GM18909 (cell line): ENCODE data around the gene LAMB1.
"Not testable (repeated sequence)": the region's sequence is repeated elsewhere in the genome, so short reads cannot be mapped to it uniquely, and the experiment has no call there.

ENCODE experiments used
- ATAC-seq: cut with Tn5 transposase; IDR thresholded peaks from one replicate; pipeline ENCODE4 v1.9.1; 2021; ENCODE audit warnings: mild to moderate bottlenecking; ENCODE audit not compliant: unreplicated experiment, poor library complexity

The LAMB1 gene

DNA sequence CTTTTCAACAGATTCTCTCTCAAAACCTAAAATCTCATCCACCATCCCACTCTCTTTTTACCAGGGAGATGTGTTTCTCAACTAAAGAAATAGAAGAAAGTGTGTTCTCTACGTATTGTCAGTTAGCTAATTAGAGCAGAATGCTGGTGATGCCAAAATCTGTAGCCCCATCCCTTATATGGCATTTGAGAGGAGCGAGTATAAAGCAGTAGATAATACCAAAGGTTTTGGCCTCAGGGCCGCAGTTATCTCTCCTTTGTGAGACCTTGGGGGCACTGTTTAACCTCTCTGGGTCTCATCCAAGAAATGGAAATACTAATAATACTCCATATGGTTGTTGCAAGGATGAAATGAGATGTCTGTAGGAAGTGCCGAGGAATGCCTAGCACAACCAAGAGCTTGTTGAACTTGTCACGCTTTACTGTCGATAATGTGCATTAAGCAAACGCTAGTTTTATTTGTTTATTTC is 112.4 kb downstream of the LAMB1 start:
- ATAC-seq = peak; percentile 7

DNA sequence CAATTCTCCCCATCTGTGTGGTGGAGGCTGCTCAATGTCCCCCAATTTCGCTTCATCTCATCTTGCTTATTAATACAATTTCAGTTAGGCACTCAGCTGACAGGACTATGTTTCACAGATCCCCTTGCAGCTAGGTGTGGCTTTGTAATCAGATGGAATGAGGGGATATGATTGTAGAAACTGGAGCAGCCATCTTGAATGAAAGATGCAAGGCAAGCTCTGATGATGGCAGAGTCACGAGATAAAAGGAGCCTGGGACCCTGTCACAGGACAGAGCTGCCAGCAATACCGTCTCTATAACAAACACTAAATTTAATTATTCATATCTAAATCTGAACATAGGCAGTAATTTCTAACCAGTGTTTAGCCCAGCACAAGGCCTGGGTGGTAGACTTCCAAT is 113.0 kb downstream of the LAMB1 start:
- no peak for ATAC-seq

DNA sequence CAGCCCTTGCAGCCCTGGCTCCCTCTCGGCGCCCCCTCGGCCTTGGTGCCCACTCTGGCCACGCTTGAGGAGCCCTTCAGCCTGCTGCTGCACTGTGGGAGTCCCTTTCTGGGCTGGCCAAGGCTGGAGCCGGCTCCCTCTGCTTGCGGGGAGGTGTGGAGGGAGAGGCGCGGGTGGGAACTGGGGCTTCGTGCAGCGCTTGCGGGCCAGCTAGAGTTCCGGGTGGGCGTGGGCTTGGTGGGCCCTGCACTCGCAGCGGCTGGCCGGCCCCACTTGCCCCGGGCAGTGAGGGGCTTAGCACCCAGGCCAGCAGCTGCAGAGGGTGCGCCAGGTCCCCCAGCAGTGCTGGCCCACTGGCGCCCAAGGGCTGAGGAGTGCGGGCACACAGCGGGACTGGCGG is 115.1 kb downstream of the LAMB1 start:
- ATAC-seq = not testable (repeated sequence)

DNA sequence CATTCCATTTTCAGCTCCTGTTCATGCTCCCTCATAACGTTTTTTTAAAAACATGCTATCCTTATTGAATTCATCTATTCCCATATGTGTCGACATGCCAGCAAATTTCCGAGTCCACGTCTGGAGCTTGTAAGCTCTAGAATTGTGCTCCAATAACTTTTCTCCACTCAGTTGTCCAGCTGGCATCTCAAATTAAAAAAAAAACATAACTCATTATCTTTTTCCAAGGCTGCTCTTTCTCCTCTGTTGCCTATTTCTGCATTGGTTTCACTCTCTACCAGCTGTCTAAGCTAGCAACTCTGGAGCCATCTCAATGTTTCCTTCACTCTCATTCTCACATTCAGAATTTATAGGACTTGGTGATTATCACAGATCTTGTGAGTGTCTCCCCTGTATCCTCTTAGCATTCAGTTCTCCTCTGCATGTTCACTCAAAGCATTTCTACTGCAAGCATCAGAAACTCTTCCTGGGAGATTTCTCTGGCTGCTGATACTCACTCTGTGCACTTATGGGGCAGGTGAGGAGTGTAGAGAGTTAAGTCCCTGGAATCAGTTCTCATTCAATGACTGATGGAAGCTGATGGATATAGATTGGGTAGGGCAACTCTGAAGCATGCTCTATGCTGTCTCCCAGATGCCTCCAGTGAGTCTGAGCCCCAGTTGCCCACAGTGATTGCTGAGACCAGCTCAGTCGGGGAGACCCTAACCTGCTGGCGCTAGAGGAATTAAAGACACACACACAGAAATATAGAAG is 118.7 kb downstream of the LAMB1 start:
- no peak for ATAC-seq

DNA sequence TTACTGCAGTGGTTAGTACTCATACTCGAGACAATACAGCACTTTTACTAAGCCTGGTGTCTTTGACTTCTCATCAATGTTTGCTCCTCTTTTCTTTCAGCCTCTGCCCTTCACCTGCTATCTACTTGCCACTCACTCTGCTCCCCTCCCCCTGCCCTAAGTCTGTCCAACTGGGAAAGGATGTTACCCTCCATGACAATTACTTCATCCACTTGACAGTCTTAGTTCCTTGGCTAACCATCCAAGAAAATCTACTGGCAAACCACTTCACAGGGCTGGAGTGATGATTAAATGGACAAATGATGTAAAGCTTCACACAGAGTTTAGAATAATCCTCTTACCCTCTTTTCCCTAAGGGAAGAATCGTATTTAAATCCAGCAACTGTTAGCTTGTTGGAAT is 120.2 kb downstream of the LAMB1 start:
- no peak for ATAC-seq

DNA sequence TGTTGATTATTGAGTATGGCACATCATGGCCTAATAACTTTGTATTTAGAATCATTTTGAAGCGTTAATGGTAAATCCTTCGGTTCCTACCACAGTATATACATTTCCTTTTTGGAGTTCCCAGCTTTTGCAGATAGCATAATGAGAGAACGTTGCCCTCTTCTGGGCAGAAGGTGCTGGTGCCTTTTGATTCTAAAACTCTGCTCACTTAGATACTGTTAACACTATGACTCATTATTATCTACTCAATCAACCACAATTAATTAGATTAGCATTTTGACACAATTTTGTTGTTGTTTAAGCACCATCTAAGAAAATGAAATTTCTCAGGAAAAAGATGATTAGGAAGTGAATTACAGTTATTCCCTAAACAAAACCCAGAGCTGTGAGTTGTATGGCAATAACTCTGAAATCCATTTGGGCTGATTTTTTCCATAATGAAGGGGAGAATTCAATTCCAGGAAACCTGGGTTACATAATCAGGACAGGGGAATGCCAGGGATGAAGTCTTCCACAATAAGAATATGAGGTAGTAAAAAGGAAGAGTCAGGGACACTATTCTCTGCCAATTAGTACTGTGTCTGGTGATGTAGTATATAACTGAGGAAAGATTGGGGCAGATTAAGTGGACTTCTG is 123.4 kb downstream of the LAMB1 start:
- peak; percentile 76 for ATAC-seq

DNA sequence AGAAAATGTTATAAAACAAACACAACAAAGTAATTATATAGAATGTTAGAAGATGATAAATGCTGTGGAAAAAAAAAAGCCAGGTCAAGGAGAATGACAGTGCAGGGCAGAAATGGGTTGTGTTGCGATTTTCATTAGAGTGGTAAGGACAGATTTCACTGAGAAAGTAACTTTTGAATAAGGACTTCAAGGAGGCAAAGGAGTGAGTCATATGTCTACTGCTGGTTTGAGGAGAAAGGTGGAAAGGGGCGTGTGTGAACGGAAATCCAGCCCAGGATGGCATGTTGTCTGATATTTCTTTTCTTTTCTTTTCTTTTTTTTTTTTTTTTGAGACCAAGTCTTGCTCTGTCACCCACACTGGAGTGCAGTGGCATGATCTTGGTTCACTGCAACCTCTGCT is 124.3 kb downstream of the LAMB1 start:
- ATAC-seq = no peak

DNA sequence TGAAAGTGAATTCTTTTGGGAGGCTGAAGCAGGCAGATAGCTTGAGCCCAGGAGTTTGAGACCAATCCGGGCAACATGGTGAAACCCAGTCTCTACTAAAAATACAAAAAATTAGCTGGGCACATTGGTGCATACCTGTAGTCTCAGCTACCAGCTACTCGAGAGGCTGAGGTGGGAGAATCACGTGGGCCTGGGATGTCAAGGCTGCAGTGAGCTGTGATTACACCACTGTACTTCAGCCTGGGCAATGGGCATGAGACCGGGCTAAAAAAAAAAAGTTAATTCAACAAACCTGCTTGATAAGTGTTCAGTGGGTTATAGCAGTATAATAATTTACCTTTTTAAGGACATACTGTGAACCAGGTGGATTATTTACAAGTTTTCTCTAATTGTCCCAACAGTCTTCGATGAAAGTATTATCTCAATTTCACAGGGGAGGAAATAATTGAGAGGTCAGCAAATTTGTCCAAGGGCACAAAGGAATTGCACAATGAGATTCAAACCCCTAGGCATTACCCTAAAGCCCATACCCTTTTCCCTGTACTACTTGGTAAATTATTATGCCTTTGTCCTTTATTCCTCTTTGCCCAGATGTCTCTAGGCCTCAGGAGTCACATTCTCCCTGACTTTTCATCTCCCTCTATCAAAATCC is 125.1 kb downstream of the LAMB1 start:
- ATAC-seq = no peak

DNA sequence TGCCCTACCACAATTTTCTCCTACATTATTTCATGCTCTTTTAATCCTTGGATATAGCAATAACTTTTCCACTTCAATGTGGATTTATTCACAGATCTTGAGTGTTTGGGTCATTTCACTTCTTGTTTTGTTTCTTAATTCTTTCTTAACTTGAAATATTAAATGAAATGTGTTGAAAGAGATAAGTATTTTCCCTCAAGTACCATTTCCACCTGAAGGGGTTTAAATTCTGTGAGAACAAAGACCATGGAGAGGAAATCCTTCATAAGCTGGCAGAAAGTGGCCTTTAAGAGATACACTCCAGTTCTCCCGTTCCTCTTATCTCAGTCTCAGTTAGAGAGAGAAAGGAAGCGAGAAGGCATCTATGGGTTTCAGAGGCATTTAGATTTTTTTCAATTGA is 126.0 kb downstream of the LAMB1 start:
- no peak for ATAC-seq

DNA sequence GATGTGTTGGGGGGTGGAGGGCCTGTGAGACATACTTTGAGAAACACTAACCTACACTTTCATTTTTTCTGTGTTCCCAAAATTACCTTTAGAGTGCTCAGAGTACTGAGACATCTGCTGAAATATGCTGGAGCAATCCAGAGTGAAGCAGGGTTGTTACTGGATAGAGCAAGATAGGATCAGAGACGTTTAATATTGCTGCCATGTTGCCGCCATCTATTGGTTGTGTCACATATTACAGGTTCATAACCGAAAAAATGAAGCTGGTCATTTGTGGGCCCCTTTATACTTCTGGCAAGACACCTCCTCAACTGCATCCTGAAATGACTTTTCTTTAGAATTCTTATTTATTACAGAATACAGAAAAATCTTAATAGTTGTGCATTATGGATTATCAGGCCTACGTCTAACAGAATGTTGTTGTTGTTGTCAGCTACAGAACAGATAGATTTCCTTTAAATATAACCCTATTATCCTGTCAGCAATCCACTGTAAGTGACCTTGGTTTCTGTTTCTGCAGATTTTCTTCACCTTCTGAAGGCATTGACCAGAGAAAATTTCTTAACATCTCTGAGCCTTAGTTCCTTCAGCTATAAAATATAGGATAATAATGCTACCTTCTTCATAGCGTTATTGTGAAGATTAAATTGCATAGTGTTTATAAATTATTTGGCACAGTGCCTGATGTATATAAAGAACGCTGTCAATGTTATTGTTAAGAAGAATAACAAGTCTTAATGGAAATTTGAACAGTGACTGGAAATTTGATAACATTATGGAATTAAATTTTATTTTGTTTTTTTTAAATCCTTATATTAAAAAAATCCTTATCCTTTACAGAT is 128.1 kb downstream of the LAMB1 start:
- peak; percentile 80 for ATAC-seq

DNA sequence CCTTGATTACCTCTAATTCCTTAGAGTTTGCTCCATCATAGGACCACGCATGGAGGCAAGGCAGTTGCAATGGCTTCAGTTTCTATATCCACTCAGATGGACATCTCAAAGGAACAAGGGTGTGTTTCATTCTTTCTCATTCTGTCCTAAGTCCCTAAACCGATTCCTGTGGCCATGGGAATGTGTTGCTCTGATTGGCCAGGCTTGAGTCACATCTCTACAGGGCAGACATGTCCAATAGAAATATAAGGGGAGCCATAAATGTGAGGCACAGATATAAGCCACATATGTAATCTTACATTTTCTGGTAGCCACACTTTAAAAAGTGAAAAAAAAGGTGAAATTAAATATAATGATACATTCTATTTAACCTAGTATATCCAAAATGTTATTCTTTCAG is 128.8 kb downstream of the LAMB1 start:
- no peak for ATAC-seq
